Measurements from ENCODE around the gene SMIM26. TPM values are rescaled to one million over a fixed set of nuclear protein-coding genes. Genes with fewer than 3 reads are reported as not detected.

The SMIM26 gene
- total RNA-seq, 1 experiment from 2014 or later: 54.6 TPM

- H3K36me3 ChIP-seq (ENCODE audit: control insufficient read depth, insufficient read depth, low read length): peaks cover 30% of the 10 kb centered on the region
- ATAC-seq: no peak
- H3K4me1 ChIP-seq (ENCODE audit: control insufficient read depth, insufficient read depth, low read length): no peaks in the 10 kb centered on the region
- ChIA-PET POLR2A (no interaction called here), CTCF (no interaction called here)
- DNase-seq (ENCODE audit: low read depth, low spot score): no peak
- in situ Hi-C loops (cut with HindIII; ENCODE audit: low pct_unique_long_range_greater_than_20kb, low sequenced_read_pairs) (no loop called here), intact Hi-C loops (cut with micrococcal nuclease; ENCODE audit: unreplicated experiment) (no loop called here)
- no peaks in the 10 kb centered on the region for H3K9me3 ChIP-seq (ENCODE audit: control insufficient read depth, insufficient read depth, low read depth, low read length)
- no peak overlapping the region for H3K27ac ChIP-seq (ENCODE audit: low read length)
- no peak overlapping the region for H3K4me3 ChIP-seq (ENCODE audit: low read depth in 2 of 2, low read length in 2 of 2)
- no peaks in the 10 kb centered on the region for H3K27me3 ChIP-seq (ENCODE audit: control insufficient read depth, insufficient read depth, low read length)
- no TSS peak for BruUV-seq (replicated peaks)
- TF ChIP-seq REST (IDR thresholded peaks at IDR 0.05; ENCODE audit: insufficient read depth in 1 of 2, low read depth in 2 of 2, low read length in 1 of 2) (no peak), SIN3A (IDR thresholded peaks at IDR 0.05; ENCODE audit: borderline replicate concordance, insufficient read depth, low read depth, low read length) (no peak), CTCF (IDR thresholded peaks at IDR 0.05) (no peak), TCF7L2 (IDR thresholded peaks at IDR 0.05; ENCODE audit: low read depth, low read length) (no peak), POLR2AphosphoS5 (IDR thresholded peaks at IDR 0.05; ENCODE audit: low read depth, low read length) (no peak)
Measured at GRCh38 chr20:18533491-18533890, 33.7 kb upstream of the SMIM26 start.

- Histone ChIP-seq H3K4me1 (ENCODE audit: control insufficient read depth, insufficient read depth, low read length) (no peaks in the 10 kb centered on the region), H3K27me3 (ENCODE audit: control insufficient read depth, insufficient read depth, low read length) (no peaks in the 10 kb centered on the region), H3K9me3 (ENCODE audit: control insufficient read depth, insufficient read depth, low read depth, low read length) (no peaks in the 10 kb centered on the region), H3K36me3 (ENCODE audit: control insufficient read depth, insufficient read depth, low read length) (peaks cover 28% of the 10 kb centered on the region), H3K4me3 (ENCODE audit: low read depth in 2 of 2, low read length in 2 of 2) (no peak overlapping the region), H3K27ac (ENCODE audit: low read length) (no peak overlapping the region)
- CTCF ChIA-PET: interaction anchor here (0.6 kb wide), 1 partner anchor 34 kb away, joined by 5 read pairs; no protein-coding TSS in a partner anchor
- no peak for DNase-seq (ENCODE audit: low read depth, low spot score)
- BruUV-seq (replicated peaks): no TSS peak
- TF ChIP-seq POLR2AphosphoS5 (IDR thresholded peaks at IDR 0.05; ENCODE audit: low read depth, low read length): no peak
- TF ChIP-seq SIN3A (IDR thresholded peaks at IDR 0.05; ENCODE audit: borderline replicate concordance, insufficient read depth, low read depth, low read length): no peak
- no peak for TF ChIP-seq CTCF (IDR thresholded peaks at IDR 0.05)
- no peak for TF ChIP-seq REST (IDR thresholded peaks at IDR 0.05; ENCODE audit: insufficient read depth in 1 of 2, low read depth in 2 of 2, low read length in 1 of 2)
- TF ChIP-seq TCF7L2 (IDR thresholded peaks at IDR 0.05; ENCODE audit: low read depth, low read length): no peak
- ATAC-seq: no peak
- intact Hi-C loops (cut with micrococcal nuclease; ENCODE audit: unreplicated experiment) (no loop called here), in situ Hi-C loops (cut with HindIII; ENCODE audit: low pct_unique_long_range_greater_than_20kb, low sequenced_read_pairs) (no loop called here)
- POLR2A ChIA-PET: interaction anchor here (0.6 kb wide), 1 partner anchor 10 kb away, joined by 4 read pairs; no protein-coding TSS in a partner anchor
Measured at GRCh38 chr20:18533978-18534644, 33.1 kb upstream of the SMIM26 start.

All from Panc1 (cell line).